ENCODE results near the gene CAPN5. TPM values are rescaled to one million over a fixed set of nuclear protein-coding genes. Genes with fewer than 3 reads are reported as not detected.
A peak's percentile ranks its signal among the peaks of the same experiment; 100 is the strongest.

The CAPN5 gene
- polyA plus RNA-seq, 12 donors = 7.9 to 29.4 (median 11.0) TPM; not detected in 1

DNA sequence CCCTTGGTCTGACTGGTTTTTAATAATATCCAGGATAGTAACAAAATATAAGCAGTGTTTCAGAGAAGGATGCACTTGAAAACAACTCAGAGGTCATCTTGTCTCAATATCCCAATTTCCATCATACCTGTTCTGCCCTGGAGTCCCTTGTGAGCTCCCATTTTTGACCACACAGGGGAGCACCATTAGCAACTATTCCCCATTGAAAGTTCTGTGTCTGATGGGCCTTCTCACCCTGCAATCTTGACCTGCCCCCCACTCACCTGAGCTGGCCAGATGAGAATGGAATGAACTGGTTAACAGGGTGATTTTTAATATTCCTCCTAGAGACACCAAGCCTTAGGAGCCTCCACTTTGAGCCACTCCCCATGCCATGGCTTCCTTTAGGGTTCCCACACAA lies 3.8 kb upstream of the CAPN5 start:
- no peak for DNase-seq

DNA sequence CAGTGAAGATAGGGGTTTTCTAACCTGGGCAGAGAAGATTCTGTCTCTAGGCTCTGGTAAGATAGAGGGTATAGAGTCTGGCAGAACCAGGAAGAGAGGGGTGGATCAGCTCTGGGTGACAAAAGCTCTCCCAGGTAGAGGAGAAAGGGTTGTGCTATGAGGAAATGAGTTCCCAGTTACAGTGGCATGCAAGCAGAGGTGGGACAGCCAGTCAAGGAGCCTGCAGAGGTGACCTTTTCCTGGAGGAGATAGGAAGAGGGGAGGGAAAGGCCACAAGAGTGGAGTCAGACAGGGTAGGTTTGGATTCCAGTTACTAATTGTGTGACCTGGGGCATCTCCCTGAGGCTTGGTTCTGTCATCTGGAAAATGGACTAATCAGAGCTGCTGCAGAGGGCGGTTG lies 3.4 kb upstream of the CAPN5 start:
- no peak for DNase-seq

GRCh38 chr11:77063861-77064260 lies 2.9 kb upstream of the CAPN5 start:
- DNase-seq = no peak

GRCh38 chr11:77064648-77065217 lies 2.0 kb upstream of the CAPN5 start:
- no peak for DNase-seq

DNA sequence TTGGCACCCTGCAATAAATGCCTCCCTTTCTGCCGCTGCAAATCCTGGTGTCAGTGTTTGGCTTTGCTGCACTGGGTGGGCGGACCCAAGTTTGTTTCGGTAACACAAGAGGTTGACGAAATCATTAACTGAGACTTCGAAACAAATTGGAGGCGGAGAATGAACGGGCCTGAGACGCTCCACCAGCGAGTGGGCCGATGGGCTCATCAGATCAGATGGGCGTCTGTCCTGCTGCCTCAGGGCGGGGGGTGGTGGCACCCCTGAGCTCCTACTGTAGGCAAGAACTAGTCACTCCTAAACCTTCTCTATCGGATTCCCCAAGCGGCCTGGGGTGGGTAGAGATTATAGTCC lies 918 bp upstream of the CAPN5 start:
- peak; percentile 27 for DNase-seq

DNA sequence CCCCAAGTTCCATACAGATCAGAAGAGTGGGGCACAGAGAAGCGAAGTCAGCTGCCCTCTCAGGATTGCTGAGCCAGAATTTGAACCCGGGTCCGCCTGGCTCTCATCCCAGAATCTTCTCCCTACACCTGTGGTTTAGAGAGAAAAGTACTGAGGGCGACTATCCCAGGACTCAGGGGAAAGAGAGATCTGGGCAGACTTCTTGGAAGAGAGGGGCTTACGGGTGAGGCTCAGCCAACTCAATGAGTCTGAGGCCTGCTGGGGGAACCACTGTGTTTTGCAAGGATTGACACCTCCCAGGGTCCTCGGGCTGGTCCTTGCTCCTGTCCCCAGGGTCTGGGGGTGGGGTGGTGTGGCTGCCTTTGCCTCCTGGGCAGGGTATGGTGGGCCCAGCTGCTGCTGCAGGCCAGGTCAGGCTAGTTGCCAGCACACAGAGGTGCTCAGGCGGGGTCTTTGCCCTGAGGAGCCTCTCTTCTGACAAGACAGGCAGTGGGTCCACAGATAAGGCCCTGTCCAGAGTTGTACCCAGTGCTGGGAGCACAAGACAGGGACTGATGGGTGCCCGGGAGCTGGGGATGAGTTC lies 1.2 kb downstream of the CAPN5 start:
- DNase-seq = no peak

DNA sequence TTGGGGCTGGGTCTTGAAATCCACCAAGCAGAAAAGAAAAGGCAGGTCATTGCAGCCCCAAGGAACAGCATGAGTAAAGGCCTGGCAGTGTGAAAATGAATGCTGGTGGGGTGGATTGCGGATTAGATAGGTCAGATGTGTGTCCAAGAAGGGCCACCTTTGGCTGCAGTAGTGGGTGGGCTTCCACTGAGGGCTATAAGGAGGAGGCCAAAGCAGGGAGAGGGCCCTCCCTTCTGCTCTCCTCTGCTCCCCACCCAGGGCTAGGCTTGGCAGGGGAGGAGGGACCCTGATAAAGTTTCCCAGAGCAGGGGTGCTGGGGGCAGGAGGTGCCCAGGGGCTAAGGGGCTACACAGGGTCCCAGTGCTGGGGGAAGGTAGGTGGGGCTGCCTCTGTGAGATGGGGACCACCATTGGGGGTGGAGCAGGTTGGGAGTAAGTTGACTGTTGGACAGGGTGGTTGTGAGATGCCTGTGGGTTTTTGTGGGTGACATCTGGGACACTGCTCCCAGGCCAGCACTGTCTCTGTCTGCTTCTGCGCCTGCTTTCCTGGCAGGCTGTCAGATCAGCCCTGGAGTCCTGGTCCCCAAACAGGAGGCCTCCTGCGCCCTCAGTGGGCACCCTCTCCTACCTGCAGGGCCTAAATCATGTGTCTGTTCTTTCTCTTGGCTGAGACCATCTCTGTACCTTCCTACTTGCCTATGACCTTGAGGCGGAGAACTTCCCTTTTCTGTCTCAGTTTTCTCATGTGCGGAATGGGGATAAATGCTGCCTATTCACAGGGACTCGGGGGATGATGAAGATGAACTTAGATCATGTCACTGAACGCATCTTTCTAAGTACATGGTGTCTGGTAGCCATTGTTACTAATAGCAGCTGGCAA lies 1.9 kb downstream of the CAPN5 start:
- no peak for DNase-seq

GRCh38 chr11:77069336-77069968 lies 2.7 kb downstream of the CAPN5 start:
- DNase-seq = no peak

GRCh38 chr11:77069969-77070582 lies 3.3 kb downstream of the CAPN5 start:
- no peak for DNase-seq

GRCh38 chr11:77071077-77071476 lies 4.3 kb downstream of the CAPN5 start:
- DNase-seq = no peak

DNA sequence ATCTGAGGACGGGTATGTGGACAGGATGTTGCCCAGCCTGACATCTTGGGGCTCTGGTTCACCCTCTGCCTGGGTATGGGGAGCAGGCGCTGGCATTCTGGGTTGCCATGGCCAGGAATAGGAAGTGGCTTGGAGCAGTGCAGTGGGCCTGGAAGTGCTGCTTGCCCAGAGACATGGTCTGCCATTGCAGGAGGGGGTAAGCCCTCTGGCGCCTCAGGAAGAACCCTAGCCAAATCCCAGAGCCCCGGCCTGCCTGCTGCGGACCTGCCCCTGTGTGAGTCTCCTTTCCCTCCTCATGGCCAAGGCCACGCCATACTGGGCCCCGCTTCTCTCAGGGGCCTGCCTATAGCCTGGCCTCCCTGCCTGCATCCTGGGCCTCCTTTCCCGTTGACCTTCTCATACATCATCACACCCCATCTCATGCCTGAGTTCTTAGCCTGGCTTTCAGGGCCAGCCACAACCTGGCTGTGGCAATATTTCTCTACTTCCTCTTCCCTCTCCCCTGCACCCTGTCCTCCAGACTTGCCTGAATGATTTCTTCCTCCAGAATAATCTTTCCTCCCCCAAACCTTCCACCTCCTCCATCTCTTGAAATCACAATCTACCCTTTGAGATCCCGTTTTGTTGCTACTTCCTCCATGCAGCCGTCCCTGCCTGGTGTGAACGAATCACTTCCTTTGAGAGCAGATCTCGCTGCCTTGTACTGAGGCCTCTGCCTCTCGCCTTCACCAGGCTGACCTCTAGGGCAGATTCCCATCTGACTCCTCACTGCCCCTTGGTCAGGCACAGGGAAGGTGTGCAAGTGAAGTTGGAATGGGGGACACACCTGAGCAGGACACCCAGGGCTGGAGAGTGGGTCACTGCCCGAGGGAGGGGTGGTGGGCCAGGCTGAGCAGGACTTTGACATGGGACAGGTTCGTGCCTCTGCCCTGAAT lies 5.2 kb downstream of the CAPN5 start:
- no peak for DNase-seq

DNA sequence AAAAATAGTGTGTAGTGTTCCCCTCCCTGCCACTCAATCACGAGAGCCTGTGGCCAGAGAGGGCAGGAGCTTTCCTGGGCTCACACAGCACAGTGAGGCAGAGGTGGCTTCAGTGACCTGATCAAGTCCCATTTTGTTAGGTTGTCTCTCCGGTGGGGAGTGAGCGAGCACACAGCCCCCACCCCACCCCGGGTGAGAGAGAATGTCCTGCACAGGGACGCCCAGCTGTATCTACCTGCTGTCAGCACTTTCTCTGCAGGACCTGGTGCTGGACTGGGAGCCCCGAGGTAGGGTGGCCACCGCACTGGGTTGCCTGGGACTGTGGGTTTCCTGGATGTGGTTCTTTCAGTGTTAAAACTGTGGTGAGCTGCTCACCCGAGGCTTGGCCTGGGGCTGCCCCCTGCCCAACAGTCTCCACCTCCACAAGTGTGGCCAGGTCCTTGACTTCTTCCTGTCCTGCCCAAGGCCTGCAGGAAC lies 6.1 kb downstream of the CAPN5 start:
- DNase-seq = no peak

- peak; percentile 91 for DNase-seq
Observed at GRCh38 chr11:77073328-77074001, 6.7 kb downstream of the CAPN5 start.

GRCh38 chr11:77074205-77074604 lies 7.4 kb downstream of the CAPN5 start:
- no peak for DNase-seq

DNA sequence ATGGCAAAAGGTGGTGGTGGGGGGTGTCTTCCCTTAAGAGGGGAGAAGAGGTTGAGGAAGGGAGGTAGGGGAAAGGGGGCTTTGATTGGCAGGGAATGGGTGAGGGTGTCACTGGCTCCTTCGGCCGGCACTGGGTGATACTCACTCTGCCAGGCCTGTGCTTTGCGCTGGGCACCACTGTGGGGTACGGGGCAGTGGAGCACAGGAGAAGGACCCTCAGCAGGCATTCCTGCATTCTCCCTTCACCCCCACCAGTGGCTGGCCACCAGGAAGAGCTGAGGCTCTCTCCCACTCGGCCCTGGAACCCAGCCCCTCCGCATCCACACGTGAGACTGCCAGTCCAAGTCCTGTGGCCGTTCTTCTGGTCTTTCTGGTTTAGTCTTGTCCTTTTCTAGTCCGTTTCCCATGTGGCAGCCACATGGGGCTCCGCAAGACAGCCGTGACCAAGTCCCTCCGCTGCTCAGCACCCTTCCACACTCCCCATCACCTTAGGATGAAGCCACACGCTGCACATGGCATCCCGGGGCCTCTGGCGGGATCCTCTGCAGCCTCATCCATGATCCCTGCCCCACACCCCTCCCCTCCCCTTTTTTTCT lies 8.0 kb downstream of the CAPN5 start:
- DNase-seq = no peak

DNA sequence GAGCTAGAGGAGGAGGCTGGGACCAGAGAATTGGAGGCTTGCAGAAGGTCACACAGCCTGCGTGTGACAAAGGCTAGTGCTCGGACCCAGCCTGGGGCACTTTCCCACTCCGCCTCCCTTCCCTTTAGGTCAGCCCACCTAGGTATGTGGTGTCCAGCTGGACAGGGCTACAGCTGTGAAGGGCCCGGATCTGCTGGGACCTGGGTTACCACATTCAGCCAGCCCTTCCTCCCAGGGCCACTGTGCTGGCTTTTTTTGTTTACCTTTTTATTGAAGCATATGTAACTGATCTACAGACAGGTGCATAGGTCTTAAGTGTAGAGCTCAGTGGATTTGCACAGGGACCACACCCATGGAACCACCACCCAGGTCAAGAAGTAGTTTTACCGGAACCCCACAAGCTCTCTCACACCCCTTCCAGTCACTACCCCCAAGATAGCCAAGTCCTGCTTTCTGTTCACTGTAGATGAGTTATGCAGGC lies 8.7 kb downstream of the CAPN5 start:
- no peak for DNase-seq

- DNase-seq = no peak
Observed at GRCh38 chr11:77079666-77080065, 12.9 kb downstream of the CAPN5 start.

DNA sequence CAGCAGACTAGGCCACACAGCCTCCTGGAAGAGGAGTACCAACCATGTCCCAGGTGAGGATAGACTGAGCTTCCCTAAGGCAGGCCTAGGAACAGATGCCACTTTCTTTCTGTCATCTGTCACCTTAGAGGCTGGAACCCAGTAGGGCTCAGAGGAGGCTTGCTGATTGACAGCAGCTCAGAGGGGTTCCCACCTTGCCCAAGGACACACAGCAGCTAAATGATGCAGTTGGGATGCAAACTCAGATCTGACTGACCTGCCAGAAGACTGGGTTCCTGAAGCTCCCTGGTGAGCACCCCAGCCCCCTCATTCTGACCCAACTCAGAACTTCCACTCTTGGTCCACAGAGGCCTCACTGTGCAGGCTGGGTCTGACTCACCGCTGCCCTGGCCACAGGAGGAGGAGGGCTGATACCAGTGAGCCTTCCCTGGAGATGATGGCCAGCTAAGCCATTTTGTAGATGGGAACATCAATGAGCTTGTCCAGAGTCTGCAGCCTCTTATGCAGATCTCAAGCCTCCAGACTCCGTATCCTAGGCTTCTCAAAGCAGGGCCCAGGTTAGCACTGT lies 14.0 kb downstream of the CAPN5 start:
- DNase-seq = no peak

- no peak for DNase-seq
Observed at GRCh38 chr11:77081381-77081851, 14.6 kb downstream of the CAPN5 start.

All from muscle of arm (tissue), 12 donors.